Activated CD8-positive, alpha-beta memory T cell treated with anti-CD3 and anti-CD28 coated beads for 1 hour (primary cell): Measurements from ENCODE around the gene FRG1.
A peak's percentile ranks its signal among the peaks of the same experiment; 100 is the strongest.
"Not testable (repeated sequence)": the region's sequence is repeated elsewhere in the genome, so short reads cannot be mapped to it uniquely, and the experiment has no call there.

Experiments
- DNase-seq, 2 donors: peaks; one replicate each; pipeline ENCODE4 v3.0.0-alpha.2; 2020; ENCODE audit warnings: low read depth in 1 of 2; ENCODE audit errors: extremely low read depth in 1 of 2

The FRG1 gene

GRCh38 chr4:189940178-189941004 is at the start of gene FRG1:
TSS of gene FRG1 (plus strand) at chr4:189940872. CDS start at chr4:189941010, 138 bp downstream.
- DNase-seq, result peak; percentile 91 to 98

GRCh38 chr4:189897667-189898066 is 43.0 kb upstream of the FRG1 start:
- no peak for DNase-seq

DNA sequence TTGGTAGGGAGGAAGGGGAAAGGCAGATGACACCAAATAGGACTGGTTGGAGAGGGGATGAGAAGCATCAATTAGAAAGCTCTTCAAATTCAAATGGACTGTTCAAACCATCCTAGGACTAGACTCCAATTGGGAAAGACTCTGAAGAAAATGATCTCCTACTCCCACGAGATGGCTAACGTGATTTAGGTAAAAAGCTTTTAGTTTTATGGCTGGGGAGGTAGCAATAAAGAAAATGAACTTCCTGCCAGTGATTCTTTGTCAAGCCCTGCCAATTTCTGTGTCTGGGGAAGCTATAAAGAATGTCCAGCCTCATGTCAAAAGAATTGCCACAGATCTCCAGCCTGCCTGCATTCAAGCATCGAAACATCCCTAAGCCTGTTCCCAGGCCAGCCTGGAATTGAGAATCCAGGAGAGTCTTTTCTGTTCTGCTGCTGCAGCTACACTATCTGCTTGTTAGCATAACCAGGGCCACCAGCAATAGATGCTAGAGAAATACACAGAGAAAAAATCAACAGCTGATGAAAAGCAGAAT is 41.1 kb upstream of the FRG1 start:
- DNase-seq, result not testable (repeated sequence)

GRCh38 chr4:189904420-189905027 is 36.1 kb upstream of the FRG1 start:
- peak in 1 of 2 donors; percentile 6 for DNase-seq

- no peak for DNase-seq
Measured at GRCh38 chr4:189912170-189912569, 28.5 kb upstream of the FRG1 start.

- DNase-seq, result no peak
Measured at GRCh38 chr4:189917161-189917891, 23.3 kb upstream of the FRG1 start.

DNA sequence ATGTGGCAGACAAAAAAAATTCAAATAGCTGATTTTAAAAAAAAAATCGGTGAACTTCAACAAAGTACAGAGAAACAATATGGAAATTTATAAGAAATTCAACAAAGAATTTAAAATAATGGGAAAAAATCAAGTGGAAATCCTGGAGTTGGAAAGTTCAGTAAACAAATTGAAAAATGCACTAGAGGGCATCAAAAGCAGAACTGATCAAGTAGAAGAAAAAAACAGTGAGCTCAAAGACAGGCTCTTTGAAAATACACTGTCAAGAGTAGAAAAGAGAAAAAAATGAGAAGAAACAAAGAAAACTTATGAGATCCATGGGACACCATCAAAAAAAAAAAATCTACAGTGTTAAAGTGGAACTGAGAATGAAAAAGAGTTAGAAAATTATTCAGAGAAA is 19.6 kb upstream of the FRG1 start:
- DNase-seq, result no peak

- not testable (repeated sequence) for DNase-seq
Measured at GRCh38 chr4:189926742-189927141, 13.9 kb upstream of the FRG1 start.

DNA sequence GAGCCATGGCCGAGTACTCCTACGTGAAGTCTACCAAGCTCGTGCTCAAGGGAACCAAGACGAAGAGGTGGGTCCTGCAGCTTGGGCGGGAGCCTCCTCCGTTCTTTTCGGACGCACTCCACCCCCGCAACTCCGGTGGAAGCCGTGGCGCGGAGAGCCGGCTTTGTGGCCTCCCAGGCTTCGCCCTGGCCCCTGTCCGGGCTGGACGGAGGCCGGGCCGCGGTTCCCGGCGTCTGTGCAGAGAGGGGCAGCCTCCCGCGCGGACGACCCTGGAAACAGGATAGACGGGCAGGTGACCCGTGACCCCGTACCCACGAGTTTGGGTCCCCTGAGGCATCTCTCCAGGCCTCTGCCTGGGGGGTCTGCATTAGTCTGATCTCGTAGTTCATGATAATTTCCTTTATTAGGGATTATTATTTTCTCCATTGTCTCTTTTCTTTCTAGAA is 356 bp downstream of the FRG1 start:
- DNase-seq, result no peak

GRCh38 chr4:189942412-189942811 is 1.7 kb downstream of the FRG1 start:
- not testable (repeated sequence) for DNase-seq

- DNase-seq, result not testable (repeated sequence)
Measured at GRCh38 chr4:189944077-189944476, 3.4 kb downstream of the FRG1 start.

DNA sequence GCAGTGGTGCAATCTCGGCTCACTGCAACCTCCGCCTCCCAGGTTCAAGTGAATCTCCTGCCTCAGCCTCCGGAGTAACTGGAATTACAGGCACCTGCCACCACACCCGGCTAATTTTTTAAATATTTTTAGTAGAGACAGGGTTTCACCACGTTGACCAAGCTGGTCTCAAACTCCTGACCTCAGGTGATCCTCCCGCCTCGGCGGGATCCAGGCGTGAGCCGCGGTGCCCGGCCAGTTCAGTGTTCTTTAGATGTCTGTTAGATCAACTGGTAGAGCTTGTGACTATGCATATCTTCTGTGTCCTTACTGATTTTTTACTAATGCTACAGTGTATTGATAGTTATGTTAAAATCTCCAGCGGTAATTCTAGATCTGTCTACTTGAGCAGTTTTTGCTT is 6.2 kb downstream of the FRG1 start:
- DNase-seq, result not testable (repeated sequence)

GRCh38 chr4:189948486-189948885 is 7.8 kb downstream of the FRG1 start:
- not testable (repeated sequence) for DNase-seq

DNA sequence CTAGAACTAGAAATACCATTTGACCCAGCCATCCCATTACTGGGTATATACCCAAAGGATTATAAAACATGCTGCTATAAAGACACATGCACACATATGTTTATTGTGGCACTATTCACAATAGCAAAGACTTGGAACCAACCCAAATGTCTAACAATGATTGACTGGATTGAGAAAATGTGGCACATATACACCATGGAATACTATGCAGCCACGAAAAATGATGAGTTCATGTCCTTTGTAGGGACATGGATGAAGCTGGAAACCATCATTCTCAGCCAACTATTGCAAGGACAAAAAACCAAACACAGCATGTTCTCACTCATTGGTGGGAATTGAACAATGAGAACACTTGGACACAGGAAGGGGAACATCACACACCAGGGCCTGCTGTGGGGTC is 28.6 kb downstream of the FRG1 start:
- not testable (repeated sequence) for DNase-seq

DNA sequence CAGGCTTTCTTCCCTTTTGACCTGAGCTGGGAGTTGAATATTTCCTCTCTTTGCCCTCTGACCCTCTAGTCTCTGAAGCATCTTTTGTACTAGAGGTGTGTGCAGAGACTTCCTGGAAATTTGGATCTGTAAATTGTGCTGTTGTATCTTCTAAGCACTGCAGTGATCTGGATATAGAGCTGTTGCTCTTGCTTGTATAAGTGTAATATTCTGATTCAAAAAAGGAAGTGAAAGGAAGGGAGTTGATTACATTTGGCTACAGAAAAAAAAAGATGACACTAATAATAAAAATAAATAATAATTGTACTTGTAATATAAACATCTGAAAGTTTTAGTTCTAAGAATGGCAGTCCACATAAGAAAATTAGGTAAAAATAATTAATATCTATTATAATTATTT is 33.0 kb downstream of the FRG1 start:
- DNase-seq, result no peak

DNA sequence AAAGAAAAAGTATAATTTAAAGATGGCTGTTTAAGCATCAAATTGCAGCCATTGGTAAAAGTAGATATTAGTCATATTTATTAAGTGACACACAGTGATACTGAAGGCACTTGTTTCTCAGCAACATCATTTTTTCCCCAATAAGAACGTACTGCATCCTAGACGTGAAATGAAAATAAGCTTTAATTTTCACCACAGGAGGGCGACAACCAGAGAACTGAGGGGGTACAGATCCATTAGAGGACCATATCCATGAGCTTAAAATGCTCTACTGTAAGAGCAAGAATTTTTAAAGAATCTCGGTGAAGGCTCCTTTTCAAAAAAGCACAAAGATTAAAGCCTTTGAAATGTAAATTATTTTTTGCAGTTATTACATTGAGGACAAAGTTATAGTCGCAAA is 33.4 kb downstream of the FRG1 start:
- DNase-seq, result no peak

GRCh38 chr4:189979196-189980047 is 38.8 kb downstream of the FRG1 start:
- DNase-seq, result no peak

GRCh38 chr4:189980292-189980691 is 39.6 kb downstream of the FRG1 start:
- not testable (repeated sequence) for DNase-seq

DNA sequence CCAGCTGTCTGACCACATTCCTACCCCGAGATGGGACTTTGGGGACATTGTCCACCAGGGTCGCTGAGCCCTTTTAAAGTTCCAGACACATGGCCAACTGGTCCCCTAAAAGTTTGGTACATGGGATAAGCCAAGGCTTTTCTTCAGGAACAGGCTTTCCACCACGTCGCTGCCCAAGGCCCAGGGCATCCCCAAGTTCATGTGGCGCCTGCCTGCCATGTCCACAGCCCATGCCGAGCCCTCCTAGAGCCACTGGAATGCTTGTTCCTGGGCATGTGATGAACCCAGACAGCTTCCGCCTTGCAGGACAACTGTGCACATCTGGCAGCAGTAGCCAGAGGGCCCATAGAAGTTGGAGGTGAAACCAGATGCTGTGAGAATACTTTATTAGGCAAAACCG is 41.3 kb downstream of the FRG1 start:
- no peak for DNase-seq

DNA sequence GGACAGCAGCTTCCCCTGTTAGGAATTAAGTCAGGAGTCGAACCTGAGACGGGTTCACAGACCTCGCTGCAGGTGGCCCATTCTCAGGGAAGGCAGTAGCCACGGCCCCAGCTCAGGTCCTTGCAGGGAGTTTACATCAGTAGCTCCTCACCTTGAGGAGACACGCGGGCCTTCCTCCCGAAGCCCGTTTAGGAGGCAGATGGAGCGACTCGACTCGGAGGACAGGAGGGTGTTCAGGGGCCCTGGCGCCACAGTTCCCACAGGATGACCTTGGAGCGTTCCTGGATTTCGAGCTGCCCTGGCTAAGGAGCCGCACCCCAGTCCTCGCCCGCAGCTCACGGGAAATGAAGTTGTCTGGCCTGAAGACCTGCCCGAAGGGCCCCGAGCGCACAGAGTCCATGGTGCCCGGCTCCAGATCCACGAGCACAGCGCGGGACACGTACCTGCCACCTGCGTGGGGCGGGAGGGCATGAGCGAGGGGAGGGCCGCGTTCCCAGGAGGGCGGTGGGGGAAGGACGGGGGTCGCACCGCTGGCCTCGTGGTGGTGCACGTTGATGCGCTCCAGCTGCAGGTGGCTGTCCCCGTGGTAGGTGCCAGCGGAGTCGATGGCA is 43.3 kb downstream of the FRG1 start:
- DNase-seq, result not testable (repeated sequence)
